GM21526 (cell line): ENCODE measurements around the gene CCT2.

Source experiments
- ATAC-seq: cut with Tn5 transposase; IDR thresholded peaks from one replicate; pipeline ENCODE4 v1.9.1; 2021; ENCODE audit warnings: moderate library complexity; ENCODE audit not compliant: unreplicated experiment, low FRiP score

Gene CCT2

DNA sequence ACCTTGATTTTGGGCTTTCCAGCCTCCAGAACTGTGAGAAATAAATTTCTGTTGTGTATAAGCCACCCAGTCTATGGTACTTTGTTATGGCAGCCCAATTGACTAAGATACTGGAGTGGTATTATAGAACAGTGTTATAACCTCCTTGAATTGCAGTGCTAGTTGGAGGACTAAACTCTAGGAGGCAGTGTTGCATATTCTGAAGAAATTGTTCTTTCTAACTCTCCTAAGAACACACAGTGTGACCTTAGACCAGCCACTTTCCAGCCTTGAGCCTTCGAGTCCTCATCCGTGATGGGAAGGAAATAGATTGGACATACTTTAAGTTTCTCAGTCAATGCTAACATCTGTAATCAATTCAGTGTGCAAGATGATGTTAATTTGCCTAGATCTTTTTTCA, 47.8 kb downstream of the CCT2 start:
- no peak for ATAC-seq

DNA sequence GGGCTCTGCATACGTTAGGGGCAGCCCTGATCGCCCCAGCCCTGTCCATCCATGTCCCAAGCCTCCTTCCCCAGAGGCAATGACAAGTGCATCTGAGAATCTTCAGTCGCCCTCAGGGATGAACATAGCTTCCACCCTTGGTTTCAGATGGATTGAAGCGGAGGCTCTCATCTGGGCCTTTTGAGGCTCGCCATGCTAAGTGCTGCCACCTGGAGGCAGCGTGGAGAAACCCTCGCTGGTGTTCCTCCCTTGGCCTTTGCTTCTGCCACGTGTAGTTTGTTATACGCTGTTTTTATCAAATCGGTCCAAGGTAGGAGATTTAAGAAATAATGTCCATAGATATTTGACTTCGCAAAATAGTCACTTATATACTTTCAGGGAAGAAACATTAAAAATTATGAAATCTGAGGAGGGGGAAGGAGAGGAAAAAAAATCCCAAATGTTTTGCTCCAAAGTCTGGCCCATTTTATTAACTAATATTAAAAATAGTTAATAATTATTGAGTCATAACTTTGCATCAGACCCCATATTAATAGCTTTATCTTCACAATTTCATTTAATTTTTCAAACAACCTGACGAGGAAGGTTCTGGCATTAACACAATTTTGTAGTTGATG, 54.2 kb downstream of the CCT2 start:
- peak; percentile 77 for ATAC-seq

DNA sequence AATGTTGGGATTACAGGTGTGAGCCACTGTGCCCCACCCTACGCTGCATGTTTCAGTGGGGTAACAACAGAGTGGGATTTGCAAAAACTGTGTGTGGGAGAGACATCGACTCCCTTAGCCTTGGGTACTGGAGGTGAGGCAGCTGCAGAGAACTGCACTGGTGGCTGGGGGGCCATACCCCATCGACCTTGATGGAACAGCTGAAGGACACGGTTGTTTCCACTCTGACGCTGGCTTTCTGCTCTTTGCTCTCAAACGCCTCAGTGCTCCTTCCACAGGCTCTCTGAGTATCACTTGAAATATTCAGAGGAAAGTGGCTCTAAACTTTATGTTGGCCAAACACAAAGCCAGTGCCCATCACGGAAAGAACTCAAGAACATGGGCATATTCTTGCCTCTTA, 56.3 kb downstream of the CCT2 start:
- no peak for ATAC-seq

DNA sequence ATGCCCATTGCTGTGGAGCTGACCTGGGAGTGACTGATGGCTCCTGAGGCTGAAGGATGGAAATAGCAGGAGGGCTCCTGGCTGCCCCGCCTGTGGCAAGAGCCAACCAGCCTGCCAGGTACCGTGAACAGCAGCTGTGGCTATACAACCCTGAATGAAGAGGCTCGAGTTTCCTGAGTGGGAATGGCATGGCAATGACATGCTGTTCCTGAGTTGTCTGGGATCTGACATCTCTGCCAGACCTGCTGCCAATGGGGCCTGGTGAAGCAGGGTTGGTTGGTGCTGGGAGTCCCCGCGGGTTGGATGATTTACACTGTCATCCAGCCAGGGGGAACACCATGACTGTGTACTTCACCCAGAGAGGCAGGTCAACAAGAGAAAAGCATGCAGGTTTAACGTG, 57.3 kb downstream of the CCT2 start:
- no peak for ATAC-seq

DNA sequence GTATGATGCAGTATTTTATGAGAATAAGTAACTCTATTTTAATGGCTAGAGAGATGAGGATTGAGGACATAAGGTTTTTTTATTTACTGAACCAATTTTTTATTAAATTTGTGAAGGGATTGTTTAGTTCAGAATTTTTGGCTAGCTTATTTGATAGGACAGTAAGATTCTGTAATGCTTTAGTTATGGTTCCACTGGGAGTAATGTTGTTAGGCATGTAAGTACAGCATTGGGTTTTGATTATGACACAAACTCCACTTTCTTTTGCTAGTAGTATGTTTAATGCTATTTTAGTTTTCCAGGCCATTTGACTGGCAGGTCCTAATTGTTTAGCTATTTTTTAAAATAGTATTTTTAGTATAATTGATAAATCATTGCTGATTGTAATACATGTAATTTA, 59.3 kb downstream of the CCT2 start:
- no peak for ATAC-seq

GRCh38 chr12:69645031-69645430, 59.8 kb downstream of the CCT2 start:
- no peak for ATAC-seq

DNA sequence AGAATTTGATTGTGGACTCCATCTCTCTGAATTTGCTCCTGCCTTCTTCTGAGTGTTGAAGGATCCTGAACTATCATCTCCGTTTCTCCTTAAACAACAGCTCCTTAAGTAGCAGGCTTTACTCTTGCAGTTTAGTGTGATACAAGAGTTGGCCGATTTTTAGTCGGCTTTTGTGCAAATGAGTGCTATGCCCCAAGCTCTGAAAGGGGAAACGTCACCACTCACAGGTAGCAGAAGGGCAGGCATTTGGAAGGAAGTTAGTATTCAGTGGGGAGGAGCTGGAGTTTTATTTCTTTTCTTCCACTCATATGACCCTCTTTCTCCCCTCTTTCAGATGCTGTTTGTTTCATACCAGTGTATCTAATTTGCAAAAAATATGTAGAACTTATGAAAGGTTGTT, 61.9 kb downstream of the CCT2 start:
- no peak for ATAC-seq

GRCh38 chr12:69648476-69648875, 63.2 kb downstream of the CCT2 start:
- ATAC-seq, result no peak

DNA sequence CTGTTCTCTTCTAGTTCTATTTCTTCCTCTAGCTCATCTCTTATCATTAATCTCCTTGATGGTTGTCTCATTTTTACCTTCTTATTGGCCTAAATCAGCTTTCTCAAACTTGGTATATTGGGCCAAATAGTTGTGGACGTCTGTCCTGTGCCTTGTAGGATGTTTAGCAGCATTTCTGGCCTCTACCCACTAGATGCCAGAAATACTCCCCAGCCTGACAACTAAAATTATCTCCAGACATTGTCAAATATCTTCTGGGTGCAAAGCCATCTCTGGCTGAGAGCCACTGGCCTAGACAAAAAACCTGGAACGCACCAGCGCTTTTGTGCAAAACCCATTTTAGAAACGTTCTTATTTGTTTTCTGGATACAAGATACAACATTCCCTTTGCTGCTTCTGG, 64.3 kb downstream of the CCT2 start:
- no peak for ATAC-seq
